ENCODE results near the gene PUS1.
"Not testable (repeated sequence)": the region's sequence is repeated elsewhere in the genome, so short reads cannot be mapped to it uniquely, and the experiment has no call there.

The PUS1 gene

DNA sequence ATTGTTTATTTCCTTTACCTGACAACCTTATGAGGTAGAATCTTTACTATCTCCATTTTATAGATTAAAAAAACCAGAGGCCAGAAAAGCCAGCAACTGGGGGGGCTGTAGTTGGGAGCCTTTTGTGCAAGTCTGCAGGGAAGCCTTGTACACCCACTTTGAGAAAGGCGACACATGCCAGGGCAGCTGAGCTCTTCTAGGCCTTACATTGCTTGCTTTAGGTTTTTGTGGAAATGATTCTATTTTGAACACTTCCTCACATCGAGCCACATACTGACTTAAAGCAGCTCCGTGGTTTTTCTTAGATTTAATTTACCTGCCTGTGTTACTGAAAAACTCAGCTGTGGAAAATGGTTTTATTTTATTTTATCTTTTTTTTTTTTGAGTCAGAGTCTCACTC, 55.3 kb downstream of the PUS1 start:
- no peak for TF ChIP-seq FEZF1 (tag by site-specific recombination; IDR thresholded peaks at IDR 0.05)
- no peak for TF ChIP-seq ZNF600 (tag by site-specific recombination; IDR thresholded peaks at IDR 0.05)
- no peak for TF ChIP-seq ZNF214 (tag by site-specific recombination; IDR thresholded peaks at IDR 0.05; ENCODE audit: borderline replicate concordance)
- no peak for TF ChIP-seq ZSCAN23 (tag by site-specific recombination; IDR thresholded peaks at IDR 0.05)
- no peak for TF ChIP-seq ZNF664 (tag by site-specific recombination; IDR thresholded peaks at IDR 0.05)
- no peak for TF ChIP-seq KLF10 (tag by site-specific recombination; IDR thresholded peaks at IDR 0.05)
- TF ChIP-seq GLI4 (tag by site-specific recombination; IDR thresholded peaks at IDR 0.05): no peak
- TF ChIP-seq ZNF555 (tag by site-specific recombination; conservative IDR thresholded peaks at IDR 0.05): no peak
- TF ChIP-seq OVOL3 (tag by site-specific recombination; IDR thresholded peaks at IDR 0.05): no peak
- TF ChIP-seq MYNN (tag by site-specific recombination; IDR thresholded peaks at IDR 0.05; ENCODE audit: borderline replicate concordance): no peak
- no peak for TF ChIP-seq GLIS1 (tag by site-specific recombination; IDR thresholded peaks at IDR 0.05)
- no peak for TF ChIP-seq ZNF785 (tag by site-specific recombination; IDR thresholded peaks at IDR 0.05)
- TF ChIP-seq, protein P1, sequence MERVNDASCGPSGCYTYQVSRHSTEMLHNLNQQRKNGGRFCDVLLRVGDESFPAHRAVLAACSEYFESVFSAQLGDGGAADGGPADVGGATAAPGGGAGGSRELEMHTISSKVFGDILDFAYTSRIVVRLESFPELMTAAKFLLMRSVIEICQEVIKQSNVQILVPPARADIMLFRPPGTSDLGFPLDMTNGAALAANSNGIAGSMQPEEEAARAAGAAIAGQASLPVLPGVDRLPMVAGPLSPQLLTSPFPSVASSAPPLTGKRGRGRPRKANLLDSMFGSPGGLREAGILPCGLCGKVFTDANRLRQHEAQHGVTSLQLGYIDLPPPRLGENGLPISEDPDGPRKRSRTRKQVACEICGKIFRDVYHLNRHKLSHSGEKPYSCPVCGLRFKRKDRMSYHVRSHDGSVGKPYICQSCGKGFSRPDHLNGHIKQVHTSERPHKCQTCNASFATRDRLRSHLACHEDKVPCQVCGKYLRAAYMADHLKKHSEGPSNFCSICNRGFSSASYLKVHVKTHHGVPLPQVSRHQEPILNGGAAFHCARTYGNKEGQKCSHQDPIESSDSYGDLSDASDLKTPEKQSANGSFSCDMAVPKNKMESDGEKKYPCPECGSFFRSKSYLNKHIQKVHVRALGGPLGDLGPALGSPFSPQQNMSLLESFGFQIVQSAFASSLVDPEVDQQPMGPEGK (tag by site-specific recombination; IDR thresholded peaks at IDR 0.05): no peak
- TF ChIP-seq ZNF2 (tag by site-specific recombination; IDR thresholded peaks at IDR 0.05): no peak
- TF ChIP-seq ZNF223 (tag by site-specific recombination; IDR thresholded peaks at IDR 0.05): no peak
- TF ChIP-seq, protein P2, sequence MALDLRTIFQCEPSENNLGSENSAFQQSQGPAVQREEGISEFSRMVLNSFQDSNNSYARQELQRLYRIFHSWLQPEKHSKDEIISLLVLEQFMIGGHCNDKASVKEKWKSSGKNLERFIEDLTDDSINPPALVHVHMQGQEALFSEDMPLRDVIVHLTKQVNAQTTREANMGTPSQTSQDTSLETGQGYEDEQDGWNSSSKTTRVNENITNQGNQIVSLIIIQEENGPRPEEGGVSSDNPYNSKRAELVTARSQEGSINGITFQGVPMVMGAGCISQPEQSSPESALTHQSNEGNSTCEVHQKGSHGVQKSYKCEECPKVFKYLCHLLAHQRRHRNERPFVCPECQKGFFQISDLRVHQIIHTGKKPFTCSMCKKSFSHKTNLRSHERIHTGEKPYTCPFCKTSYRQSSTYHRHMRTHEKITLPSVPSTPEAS (tag by site-specific recombination; IDR thresholded peaks at IDR 0.05): no peak
- TF ChIP-seq, protein P3, sequence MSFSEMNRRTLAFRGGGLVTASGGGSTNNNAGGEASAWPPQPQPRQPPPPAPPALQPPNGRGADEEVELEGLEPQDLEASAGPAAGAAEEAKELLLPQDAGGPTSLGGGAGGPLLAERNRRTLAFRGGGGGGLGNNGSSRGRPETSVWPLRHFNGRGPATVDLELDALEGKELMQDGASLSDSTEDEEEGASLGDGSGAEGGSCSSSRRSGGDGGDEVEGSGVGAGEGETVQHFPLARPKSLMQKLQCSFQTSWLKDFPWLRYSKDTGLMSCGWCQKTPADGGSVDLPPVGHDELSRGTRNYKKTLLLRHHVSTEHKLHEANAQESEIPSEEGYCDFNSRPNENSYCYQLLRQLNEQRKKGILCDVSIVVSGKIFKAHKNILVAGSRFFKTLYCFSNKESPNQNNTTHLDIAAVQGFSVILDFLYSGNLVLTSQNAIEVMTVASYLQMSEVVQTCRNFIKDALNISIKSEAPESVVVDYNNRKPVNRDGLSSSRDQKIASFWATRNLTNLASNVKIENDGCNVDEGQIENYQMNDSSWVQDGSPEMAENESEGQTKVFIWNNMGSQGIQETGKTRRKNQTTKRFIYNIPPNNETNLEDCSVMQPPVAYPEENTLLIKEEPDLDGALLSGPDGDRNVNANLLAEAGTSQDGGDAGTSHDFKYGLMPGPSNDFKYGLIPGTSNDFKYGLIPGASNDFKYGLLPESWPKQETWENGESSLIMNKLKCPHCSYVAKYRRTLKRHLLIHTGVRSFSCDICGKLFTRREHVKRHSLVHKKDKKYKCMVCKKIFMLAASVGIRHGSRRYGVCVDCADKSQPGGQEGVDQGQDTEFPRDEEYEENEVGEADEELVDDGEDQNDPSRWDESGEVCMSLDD (tag by site-specific recombination; IDR thresholded peaks at IDR 0.05): no peak
- no peak for TF ChIP-seq WT1 (tag by site-specific recombination; IDR thresholded peaks at IDR 0.05)
- ChIA-PET CTCF (no interaction called here), POLR2A (interaction anchor here (0.7 kb wide), 1 partner anchor 15 kb away, joined by 3 read pairs; no protein-coding TSS in a partner anchor)
- Histone ChIP-seq H3K4me1 (ENCODE audit: control insufficient read depth, insufficient read depth, low read length) (no peaks in the 10 kb centered on the region), H3K4me3 (ENCODE audit: low read depth, low read length) (no peak overlapping the region), H3K27ac (ENCODE audit: extremely low read depth, low read depth, low read length) (no peak overlapping the region), H3K9me3 (ENCODE audit: control insufficient read depth, insufficient read depth, low read depth, low read length) (no peaks in the 10 kb centered on the region), H3K36me3 (ENCODE audit: control insufficient read depth in 2 of 2, insufficient read depth in 1 of 2, low read length in 2 of 2) (peaks cover 27 to 78% of the 10 kb centered on the region in 2 experiments)

DNA sequence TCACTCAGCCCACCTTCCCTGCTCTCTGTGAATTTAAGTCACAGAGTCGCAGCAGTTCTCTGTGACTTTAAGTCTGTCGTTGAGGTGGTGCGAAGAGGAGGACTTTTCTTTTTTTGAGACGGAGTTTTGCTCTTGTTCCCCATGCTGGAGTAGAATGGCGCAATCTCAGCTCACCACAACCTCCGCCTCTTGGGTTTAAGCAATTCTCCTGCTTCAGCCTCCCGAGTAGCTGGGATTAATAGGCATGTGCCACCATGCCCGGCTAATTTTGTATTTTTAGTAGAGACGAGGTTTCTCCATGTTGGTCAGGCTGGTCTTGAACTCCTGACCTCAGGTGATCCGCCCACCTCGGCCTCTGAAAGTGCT, 56.4 kb downstream of the PUS1 start:
- H3K4me1 ChIP-seq (ENCODE audit: control insufficient read depth, insufficient read depth, low read length); H3K9me3 ChIP-seq (ENCODE audit: control insufficient read depth, insufficient read depth, low read depth, low read length); CTCF ChIA-PET; H3K4me3 ChIP-seq (ENCODE audit: low read depth, low read length); H3K27ac ChIP-seq (ENCODE audit: extremely low read depth, low read depth, low read length); POLR2A ChIA-PET: not testable (repeated sequence)
- H3K36me3 ChIP-seq (ENCODE audit: control insufficient read depth in 2 of 2, insufficient read depth in 1 of 2, low read length in 2 of 2): peaks cover 21 to 79% of the 10 kb centered on the region in 2 experiments

DNA sequence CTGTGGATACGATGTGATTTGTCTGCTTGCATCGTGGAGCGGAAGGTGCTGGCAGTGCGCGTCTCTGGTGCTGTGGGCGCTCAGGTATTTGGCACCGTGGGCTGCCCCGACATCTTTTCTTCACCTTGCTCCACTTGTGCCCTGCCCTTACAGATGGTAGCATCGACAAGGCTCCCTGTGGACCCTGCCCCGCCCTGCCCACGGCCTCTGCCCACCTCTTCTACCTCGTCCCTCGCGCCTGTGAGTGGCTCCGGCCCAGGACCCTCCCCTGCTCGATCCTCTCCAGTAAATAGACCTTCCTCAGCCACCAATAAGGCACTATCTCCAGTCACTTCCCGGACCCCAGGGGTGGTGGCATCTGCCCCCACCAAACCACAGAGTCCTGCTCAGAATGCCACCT, 57.3 kb downstream of the PUS1 start:
- H3K27ac ChIP-seq (ENCODE audit: extremely low read depth, low read depth, low read length): no peak overlapping the region
- H3K9me3 ChIP-seq (ENCODE audit: control insufficient read depth, insufficient read depth, low read depth, low read length): no peaks in the 10 kb centered on the region
- no peak overlapping the region for H3K4me3 ChIP-seq (ENCODE audit: low read depth, low read length)
- H3K4me1 ChIP-seq (ENCODE audit: control insufficient read depth, insufficient read depth, low read length): no peaks in the 10 kb centered on the region
- ChIA-PET POLR2A (no interaction called here), CTCF (no interaction called here)
- H3K36me3 ChIP-seq (ENCODE audit: control insufficient read depth in 2 of 2, insufficient read depth in 1 of 2, low read length in 2 of 2): peaks cover 20 to 80% of the 10 kb centered on the region in 2 experiments
- TF ChIP-seq, protein P4, sequence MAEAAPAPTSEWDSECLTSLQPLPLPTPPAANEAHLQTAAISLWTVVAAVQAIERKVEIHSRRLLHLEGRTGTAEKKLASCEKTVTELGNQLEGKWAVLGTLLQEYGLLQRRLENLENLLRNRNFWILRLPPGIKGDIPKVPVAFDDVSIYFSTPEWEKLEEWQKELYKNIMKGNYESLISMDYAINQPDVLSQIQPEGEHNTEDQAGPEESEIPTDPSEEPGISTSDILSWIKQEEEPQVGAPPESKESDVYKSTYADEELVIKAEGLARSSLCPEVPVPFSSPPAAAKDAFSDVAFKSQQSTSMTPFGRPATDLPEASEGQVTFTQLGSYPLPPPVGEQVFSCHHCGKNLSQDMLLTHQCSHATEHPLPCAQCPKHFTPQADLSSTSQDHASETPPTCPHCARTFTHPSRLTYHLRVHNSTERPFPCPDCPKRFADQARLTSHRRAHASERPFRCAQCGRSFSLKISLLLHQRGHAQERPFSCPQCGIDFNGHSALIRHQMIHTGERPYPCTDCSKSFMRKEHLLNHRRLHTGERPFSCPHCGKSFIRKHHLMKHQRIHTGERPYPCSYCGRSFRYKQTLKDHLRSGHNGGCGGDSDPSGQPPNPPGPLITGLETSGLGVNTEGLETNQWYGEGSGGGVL (tag by site-specific recombination; IDR thresholded peaks at IDR 0.05): no peak
- no peak for TF ChIP-seq ZNF311 (tag by site-specific recombination; IDR thresholded peaks at IDR 0.05; ENCODE audit: borderline replicate concordance)
- TF ChIP-seq ZNF121 (tag by site-specific recombination; IDR thresholded peaks at IDR 0.05): no peak
- TF ChIP-seq YY1 (tag by site-specific recombination; IDR thresholded peaks at IDR 0.05): no peak
- TF ChIP-seq, protein P5, sequence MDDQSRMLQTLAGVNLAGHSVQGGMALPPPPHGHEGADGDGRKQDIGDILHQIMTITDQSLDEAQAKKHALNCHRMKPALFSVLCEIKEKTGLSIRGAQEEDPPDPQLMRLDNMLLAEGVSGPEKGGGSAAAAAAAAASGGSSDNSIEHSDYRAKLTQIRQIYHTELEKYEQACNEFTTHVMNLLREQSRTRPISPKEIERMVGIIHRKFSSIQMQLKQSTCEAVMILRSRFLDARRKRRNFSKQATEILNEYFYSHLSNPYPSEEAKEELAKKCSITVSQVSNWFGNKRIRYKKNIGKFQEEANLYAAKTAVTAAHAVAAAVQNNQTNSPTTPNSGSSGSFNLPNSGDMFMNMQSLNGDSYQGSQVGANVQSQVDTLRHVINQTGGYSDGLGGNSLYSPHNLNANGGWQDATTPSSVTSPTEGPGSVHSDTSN (CRISPR knock-in tag; IDR thresholded peaks at IDR 0.05): no peak
- TF ChIP-seq ZBTB20 (tag by site-specific recombination; IDR thresholded peaks at IDR 0.05): no peak
- no peak for TF ChIP-seq HOXD13 (CRISPR knock-in tag; IDR thresholded peaks at IDR 0.05; ENCODE audit: borderline replicate concordance)
- no peak for TF ChIP-seq ZNF341 (tag by site-specific recombination; IDR thresholded peaks at IDR 0.05; ENCODE audit: low read depth)

All from HEK293 (cell line).